GM19035 (cell line): ENCODE results near the gene MAMSTR.
"Not testable (repeated sequence)": the region's sequence is repeated elsewhere in the genome, so short reads cannot be mapped to it uniquely, and the experiment has no call there.

ENCODE experiments used
- ATAC-seq: cut with Tn5 transposase; IDR thresholded peaks from one replicate; pipeline ENCODE4 v1.9.1; 2021; ENCODE audit not compliant: unreplicated experiment

MAMSTR gene

DNA sequence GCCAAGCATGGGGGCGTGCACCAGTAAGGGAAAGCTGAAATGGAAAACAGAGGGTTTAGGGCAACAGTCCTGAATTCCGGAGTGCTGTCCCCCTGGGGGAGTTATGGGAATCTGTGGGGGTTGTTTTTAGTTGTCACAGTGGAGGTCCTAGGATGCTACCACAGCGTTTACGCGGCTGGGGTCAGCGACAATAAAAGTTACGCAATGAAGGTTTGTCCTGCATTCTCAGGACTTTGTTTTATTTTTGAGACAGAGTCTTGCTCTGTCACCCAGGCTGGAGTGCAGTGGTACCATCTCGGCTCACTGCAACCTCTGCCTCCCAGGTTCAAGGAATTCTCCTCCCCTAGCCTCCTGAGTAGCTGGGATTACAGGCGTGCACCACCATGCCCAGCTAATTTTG lies 25.9 kb downstream of the MAMSTR start:
- ATAC-seq = not testable (repeated sequence)

DNA sequence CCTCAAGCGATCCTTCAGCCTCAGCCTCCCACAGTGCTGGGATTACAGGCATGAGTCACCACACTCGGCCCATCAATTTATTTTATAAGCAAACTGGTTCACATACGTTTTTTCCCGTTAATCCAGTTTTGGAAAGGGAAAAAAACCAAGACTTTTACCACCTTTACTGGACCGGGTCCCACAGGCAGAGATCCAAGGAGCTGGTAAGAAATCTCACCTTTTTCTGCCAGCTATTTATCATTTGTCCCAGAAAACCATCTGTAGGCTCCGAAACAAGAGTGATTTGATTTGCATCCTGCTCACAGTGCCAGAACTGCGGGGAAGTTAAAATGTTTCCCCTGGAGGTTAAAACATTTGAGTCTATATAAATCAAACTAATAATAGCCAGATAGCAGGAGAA lies 30.1 kb downstream of the MAMSTR start:
- ATAC-seq = no peak

DNA sequence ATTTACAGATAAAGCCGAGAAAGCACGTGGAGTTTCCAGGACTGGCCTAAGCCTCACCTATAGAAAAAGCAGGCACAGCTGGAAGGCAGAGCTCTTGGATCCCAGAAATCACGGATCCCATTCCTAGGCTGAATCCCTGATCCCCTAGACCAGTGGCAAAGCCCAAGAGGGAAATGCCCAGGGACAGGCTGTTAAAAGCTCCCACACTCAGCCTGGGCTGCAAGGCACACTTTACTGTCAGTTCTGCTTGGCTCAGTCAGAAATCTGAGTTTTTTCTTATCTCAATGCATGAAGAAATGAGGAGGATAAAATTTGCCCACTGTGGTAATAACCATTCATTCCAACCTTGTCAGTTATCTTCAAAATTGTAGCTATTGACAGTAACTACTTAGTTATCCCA lies 31.7 kb downstream of the MAMSTR start:
- no peak for ATAC-seq

DNA sequence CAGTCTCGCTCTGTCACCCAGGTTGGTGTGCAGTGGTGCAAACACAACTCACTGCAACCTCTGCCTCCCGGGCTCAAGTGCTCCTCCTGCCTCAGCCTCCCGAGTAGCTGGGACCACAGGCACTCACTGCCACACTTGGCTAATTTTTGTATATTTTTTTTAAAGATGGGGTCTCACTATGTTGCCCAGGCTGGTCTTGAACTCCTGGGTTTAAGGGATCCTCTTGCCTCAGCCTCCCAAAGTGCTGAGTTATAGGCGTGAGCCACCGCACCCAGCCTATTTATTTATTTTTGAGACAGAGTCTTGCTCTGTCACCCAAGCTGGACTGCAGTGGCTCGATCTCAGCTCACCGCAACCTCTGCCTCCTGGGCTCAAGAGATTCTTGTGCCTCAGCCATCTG lies 32.9 kb downstream of the MAMSTR start:
- not testable (repeated sequence) for ATAC-seq

DNA sequence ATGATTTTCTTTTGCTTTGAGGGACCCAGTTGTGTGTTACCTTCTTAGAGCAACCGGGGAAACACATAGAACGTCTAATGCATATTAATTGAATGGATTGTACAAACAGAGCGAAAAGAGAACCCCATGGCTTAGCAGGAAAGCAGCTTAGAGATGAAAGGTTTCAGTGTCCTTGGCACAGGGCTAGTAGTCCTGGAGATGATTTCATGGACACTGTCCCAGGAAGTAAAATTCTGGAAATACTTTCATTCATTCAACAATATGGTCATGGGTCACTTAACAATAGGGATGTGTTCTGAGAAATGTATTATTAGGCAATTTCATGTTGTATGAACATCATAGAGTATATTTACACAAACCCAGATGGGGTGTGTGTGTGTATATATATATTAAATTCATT lies 33.4 kb downstream of the MAMSTR start:
- no peak for ATAC-seq

DNA sequence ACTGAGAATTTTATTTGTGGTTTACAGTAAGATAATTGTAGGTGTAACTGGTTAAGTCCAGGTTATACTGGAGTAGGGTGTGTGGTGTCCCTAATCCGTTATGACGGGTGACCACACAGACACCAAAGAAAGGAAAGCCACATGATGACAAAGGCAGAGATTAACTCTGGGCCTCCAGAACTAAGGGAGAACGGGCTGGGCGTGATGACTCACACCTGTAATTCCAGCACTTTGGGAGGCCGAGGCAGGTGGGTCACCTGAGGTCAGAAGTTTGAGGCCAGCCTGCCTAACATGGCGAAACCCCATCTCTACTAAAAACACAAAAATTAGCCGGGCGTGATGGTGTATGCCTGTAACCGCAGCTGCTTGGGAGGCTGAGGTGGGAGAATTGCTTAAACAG lies 33.9 kb downstream of the MAMSTR start:
- no peak for ATAC-seq

DNA sequence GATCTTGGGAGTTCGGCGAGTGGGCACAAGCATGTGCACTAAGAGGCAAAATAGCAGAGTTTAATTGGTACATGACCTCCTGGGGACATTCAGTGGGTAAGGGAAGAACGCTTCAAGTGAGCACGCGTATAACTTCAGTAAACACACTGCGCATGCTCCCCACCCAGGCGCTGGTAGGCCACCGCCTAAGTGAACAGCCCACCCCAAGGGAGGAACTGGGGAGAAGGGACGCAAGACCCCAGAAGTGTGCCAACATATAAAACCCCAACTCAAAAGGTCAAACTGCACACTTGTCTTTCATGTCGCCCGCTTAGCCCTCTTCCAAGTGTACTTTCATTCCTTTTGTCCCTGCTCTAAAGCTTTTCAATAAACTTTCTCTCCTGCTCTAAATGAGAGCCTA lies 36.2 kb downstream of the MAMSTR start:
- no peak for ATAC-seq

DNA sequence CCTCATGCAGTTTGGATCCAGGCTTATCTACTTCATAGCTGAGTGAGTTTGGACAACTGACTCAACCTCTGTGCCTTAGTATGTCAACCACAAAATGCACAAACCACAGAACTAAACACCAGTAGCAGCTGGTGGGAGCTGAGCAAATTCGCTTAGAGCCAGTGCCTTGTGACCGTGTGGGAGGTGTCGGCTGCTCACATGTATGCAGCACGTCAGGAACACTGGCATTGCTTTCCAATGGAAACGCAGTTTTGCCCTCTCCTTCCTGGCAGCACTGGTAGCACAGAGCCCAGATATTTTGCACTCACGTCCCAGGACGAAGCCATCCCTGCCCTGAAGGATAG lies 38.4 kb downstream of the MAMSTR start:
- ATAC-seq = no peak

DNA sequence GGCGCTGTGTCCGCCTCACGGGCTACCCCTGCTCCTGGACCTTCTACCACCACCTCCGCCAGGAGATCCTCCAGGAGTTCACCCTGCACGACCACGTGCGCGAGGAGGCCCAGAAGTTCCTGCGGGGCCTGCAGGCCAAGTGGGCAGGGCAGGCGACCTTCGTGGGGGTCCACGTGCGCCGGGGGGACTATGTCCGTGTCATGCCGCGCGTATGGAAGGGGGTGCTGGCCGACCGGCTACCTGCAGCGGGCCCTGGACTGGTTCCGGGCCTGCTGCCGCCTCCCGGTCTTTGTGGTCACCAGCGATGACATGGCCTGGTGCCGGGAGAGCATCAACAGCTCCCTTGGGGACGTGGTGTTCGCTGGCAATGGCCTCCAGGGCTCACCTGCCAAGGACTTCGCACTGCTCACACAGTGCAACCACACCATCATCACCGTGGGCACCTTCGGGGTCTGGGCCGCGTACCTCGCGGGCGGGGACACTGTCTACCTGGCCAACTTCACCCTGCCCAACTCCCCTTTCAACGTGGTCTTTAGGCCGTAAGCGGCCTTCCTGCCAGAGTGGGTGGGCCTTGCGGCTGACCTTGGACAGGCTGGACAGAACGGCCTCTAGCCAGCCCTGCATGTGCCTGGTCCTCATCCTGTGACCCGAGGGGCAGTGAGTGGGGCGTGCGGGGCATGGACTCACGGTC lies 38.9 kb downstream of the MAMSTR start:
- no peak for ATAC-seq

DNA sequence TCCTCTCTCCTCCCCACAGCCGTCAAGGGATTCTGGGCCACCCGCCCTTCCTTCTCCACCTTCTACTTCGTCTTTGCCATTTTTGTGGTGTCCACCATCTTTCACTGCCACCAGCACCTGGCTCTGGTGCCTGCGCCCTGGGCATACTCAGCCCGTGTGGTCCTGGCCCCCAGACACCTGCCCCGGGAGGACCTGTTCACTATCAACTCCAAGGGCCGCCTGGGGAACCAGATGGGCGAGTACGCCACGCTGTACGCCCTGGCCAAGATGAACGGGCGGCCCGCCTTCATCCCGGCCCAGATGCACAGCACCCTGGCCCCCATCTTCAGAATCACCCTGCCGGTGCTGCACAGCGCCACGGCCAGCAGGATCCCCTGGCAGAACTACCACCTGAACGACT lies 39.5 kb downstream of the MAMSTR start:
- ATAC-seq = not testable (repeated sequence)

DNA sequence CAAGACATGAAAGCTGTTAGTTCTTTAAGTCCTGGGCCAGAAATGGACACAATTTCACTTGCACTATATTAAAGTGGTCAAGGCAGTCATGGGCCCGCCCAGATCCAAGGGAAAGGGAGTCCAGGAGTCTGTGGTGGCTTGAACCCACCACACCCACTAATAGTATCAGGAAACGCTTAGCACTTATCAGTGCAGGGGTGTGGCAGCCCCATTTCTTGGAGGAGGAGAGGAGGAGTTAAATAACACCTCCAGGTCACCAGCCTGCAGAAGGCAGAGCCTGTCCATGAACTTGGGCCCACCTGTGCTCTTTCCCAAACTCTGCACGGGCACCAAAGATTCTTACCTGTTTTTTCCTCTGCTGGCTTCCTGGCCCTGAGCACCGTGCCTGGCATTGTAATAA lies 41.3 kb downstream of the MAMSTR start:
- no peak for ATAC-seq

DNA sequence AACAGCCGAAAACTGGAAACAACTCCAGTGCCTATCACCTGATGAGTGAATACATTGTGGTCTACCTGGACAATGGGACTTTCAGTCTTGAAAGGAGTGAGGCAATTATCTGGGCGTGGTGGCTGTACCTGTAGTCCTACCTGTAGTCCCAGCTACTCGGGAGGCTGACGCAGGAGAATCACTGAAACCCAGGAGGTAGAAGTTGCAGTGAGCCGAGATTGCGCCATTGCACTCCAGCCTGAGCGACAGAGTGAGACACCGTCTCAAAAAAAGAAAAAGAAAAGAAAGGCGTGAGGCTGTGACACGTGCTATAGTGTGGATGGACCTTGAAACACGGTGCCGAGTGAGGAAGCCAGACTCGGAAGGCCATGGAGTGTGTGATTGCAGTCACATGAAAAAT lies 42.6 kb downstream of the MAMSTR start:
- no peak for ATAC-seq

DNA sequence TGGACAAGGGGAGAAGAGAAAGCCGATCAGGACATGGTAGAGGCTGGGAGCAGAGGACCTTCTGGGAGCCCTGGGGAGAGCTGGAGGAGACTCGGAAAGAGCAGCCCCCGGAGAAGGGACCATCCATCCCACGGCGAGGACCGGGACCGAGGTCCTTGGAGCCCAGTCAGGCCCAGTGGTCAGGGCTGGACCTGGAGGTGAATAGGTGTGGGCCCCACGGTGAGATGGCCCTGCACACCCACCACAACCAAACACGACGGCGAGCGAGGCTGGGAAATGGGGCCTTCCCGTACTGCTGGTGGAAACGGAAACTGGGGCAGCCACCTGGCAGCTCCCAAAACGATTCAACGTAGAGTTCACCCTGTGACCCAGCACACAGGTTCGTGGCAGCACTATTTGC lies 43.0 kb downstream of the MAMSTR start:
- ATAC-seq = no peak

DNA sequence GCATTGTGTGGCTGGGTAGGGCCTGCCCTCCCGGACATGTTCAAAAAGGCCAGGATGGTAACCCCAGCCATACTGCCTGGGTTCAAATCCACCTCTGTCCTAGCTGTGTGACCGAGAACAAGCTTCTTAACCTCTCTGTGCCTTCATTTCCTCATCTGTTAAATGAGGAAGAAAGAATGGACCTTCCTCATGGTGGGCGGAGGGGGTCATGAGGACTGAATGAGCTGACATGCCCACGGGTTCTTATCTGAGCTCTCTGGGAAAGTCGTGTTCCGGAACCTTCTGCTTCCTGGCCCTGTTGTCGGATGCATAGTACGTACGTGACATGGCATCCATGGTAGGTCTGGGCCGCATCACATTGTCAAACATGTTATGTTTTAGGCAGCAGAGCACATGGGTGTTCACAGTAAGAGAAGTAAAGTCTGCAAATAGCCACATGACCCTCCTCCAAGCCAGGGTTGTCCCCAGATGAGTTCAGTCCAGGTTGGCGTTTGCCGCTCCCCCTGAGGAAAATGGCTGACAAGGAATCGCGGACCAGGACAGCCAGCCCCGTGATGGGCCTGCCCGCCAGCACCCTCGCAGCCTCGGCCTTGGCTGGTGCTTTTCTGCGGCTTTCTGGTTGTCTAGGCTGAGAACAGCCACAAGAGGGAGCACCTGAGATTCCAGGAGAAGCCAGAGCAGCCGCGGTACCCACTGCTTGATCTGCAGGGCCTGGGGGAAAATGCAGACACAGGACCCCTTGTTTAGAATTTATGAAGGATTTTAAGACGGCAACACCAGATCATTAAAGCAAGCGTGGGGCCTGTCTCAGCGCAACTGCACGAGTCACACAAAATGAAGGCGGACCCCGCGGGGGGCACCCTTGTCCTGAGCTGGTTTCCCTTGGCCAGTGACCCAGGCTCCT lies 44.4 kb downstream of the MAMSTR start:
- ATAC-seq = no peak

DNA sequence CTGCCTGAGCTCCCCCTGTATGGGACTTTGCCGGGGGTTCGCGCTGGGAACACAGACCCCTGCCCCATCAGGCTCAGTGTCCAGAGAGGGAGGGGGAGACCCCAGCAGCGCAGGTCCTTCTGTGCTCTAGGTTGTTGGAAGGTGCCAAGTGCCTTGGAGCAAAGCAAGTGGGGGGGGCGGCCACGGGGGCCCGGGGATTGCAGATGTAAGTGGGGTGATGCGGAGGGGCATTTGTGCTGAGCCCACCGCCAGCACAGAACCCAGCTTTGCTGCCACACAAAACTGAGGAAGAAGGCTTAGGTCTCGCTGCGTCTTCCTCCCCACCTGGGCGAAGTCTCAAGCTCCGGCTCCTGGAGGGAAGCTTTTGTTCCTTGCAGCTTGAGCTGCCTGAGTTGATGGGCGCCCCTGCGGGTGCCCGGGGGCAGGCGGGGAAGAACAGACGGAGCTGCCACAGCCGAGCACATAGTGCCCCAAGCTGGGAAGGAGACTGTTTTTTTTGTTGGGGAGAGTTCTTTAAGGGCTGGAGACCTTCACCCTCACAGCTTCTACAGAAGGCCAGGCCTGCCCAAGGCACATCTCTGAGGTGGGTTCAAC lies 45.2 kb downstream of the MAMSTR start:
- ATAC-seq = no peak

DNA sequence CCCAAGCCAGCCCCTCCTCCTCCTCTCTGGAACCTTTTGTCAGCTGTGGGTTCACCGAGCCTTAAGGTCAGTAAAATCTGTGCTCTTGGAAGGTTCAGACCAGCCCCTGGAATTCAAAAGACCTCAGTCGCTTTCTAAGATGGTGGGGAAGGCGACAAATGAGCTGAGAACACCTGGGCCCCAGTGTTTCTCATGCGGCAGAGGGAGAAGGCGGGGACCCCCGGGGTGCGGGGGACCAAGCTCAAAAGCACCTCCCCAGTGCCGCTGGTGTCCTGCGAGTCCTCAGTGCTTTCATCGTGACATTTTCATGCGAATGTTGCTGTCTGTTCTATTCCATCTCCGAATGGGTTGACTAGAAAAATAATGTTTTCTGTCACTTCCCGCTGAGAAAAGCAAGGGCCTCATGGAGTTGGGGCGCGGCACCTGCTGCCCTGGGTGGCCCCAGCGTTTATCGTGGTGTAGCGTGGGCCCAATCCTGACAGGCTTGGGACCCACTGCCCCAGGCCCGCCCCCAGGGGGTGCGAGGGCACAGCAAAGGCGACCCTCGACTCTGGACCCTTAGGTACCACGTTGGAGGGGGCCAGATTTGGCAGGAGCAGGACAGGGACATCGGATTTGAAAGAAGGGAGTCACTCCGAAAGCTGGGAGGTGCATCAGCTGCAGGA lies 46.0 kb downstream of the MAMSTR start:
- no peak for ATAC-seq

DNA sequence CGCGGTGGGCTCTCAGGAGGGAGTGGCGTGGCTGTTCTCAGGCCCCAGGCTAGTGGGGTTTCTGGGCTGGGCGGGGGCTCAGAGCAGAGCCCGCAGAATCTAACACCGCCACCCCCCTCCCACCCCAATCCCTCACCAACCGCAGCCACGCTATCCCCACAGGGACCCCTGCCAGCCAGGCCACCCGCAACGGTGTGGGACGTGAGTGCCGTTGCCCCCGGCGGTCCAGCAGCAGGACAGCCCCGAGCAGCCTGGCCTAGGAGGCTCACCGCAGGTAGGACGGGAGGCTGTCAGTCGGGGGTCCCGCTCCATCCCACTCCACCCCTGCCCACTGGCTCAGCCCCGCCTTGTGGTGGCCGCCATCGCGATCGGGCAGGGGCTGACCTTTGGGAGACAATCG lies 46.5 kb downstream of the MAMSTR start, which contains the start of gene NTN5:
Gene NTN5, minus strand, starts transcription at position 24 of the 400 bp plus-strand sequence. CDS start 2,031 bp downstream, outside the sequence.
- ATAC-seq = no peak

DNA sequence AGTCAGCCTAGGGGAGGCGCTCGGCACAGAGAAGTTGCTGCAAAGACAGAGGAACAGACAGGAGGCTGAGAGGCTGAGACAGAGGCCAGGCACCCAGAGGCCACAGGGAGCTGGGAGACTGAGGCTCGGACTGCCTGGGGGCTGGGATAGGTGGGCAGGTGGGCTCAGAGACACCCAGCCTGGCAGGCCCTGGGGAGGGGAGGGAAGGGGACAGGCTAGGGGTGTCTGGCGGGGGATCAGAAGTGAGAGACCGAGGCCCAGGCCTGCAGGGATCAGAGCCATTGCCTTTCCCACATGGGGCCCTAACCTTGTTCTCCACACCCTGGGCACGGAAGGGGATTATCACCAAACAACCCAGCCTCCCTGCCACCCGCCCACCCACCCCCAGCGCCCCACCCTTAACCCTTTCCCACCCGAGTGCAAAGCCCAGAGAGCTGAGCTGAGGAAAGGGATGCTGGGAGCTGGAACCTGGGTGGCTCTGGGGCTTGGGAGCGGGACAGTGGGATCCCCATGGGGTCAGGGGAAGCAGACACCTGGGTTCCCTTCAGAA lies 48.0 kb downstream of the MAMSTR start:
- ATAC-seq = no peak

DNA sequence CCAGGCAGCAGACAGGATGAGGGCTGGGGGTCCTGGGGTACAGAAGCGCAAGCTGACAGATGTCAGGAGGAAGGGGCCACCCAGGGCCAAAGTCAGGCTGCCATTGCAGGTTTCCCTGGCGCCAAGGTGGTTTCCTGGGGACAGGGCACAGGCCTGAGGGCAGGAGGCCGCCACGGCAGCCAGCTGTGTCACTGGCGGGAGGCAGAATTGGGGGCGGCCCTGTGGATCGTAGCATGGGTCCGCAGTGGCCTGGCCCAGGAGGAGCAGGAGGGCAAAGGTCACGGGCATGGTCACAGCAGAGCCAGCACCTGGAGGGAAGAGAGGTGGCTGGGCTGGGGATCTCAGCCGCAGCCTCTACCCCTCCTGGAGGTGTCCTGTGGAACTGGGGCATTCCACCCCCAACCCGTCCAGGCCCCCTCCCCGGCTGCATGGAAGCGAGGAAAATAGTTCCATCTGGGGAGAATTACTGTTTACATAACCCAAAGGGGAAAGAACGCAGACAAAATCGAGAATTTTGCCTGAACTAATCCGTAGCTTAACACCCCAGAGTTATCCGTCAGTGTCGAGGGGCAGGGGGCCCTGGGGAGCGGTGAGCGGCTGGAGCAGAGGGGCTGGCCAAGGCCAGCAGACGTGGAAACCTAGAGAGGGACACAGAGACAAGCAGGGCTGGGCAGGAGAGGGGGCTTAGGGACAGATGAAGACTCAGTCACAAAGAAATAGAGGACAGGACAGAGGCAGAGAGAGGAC lies 48.7 kb downstream of the MAMSTR start:
- no peak for ATAC-seq

DNA sequence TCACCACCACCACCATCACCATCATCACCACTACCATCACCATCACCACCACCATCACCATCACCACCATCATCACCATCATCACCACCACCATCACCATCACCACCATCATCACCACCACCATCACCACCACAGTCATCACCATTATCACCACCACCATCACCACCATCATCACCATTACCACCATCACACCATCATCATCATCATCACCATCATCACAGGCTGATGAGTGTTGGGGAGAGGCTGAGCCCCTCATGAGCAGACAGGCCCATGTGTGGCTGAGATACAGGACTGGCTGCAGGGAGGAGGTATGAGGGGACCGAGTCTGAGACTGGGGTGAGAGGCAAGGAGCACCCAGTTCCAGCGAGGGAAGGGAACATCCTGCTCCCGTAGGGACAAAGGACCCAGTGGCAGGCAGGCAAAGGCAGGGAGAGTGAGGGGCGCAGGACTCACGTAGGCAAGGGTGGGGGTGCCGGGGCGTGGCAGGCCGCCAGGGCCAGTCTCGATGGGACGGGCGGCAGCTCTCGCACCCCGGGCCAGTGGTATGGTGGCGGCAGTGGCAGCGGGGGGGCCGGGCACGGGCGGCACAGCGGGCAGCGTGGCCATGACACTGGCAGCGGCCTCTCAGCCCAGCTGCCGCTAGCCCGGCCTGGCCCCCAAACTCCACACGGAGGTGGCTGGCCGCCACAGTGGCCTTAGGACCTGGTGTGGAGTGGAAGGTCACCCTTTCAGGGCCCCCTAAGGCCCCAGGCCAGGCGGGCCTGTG lies 49.4 kb downstream of the MAMSTR start:
- ATAC-seq = no peak
